ENCODE measurements around the gene NT5DC4.

DNA sequence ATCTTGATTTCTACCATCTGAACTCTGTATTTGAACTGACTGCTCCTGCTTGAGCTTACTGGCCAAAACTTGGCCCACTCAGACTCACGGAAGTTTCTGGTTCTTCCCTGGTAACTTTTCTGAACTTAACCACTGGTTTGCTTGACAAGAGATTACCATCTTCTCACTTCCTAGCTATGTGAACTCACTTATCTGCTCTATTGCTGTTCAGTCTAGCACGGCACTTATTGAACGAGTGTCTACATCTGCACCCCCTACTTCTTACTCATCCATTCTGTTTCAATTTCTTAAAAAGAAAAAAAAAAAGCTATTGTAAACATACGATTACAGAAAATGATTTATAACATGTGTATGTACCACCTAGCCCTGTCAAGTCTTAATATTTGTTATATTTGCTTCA is 34.6 kb downstream of the NT5DC4 start:
- TF ChIP-seq, protein P1, sequence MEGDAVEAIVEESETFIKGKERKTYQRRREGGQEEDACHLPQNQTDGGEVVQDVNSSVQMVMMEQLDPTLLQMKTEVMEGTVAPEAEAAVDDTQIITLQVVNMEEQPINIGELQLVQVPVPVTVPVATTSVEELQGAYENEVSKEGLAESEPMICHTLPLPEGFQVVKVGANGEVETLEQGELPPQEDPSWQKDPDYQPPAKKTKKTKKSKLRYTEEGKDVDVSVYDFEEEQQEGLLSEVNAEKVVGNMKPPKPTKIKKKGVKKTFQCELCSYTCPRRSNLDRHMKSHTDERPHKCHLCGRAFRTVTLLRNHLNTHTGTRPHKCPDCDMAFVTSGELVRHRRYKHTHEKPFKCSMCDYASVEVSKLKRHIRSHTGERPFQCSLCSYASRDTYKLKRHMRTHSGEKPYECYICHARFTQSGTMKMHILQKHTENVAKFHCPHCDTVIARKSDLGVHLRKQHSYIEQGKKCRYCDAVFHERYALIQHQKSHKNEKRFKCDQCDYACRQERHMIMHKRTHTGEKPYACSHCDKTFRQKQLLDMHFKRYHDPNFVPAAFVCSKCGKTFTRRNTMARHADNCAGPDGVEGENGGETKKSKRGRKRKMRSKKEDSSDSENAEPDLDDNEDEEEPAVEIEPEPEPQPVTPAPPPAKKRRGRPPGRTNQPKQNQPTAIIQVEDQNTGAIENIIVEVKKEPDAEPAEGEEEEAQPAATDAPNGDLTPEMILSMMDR (IDR thresholded peaks at IDR 0.05; ENCODE audit: low read length): no peak
- TF ChIP-seq EZH2 (IDR thresholded peaks at IDR 0.05; ENCODE audit: borderline replicate concordance, low read length): no peak

Measured in OCI-LY1 (cell line).